Neuronal stem cell (in vitro differentiated cells): ENCODE measurements around the gene HS3ST5.
"Not testable (repeated sequence)": the region's sequence is repeated elsewhere in the genome, so short reads cannot be mapped to it uniquely, and the experiment has no call there.

ENCODE experiments used
- DNase-seq: peaks from one replicate; pipeline ENCODE4 v3.0.0-alpha.2; 2013; ENCODE audit warnings: low spot score
- H2AFZ ChIP-seq: one replicate; pipeline ENCODE4 v1.6.1; 2013; ENCODE audit warnings: mild to moderate bottlenecking, low read length, inconsistent platforms
- H2AK5ac ChIP-seq: 2 replicates; pipeline ENCODE4 v1.6.1; 2013; ENCODE audit warnings: low read depth, mild to moderate bottlenecking, inconsistent platforms, low read length, moderate library complexity, mixed read lengths
- H2BK120ac ChIP-seq: 2 replicates; pipeline ENCODE4 v1.6.1; 2013; ENCODE audit warnings: low read depth, mild to moderate bottlenecking, inconsistent platforms, low read length, moderate library complexity, mixed read lengths
- H2BK12ac ChIP-seq: one replicate; pipeline ENCODE4 v1.6.1; 2013; ENCODE audit warnings: low read length, inconsistent platforms
- H2BK15ac ChIP-seq: 2 replicates; pipeline ENCODE4 v1.6.1; 2013; ENCODE audit warnings: mild to moderate bottlenecking, low read length, inconsistent platforms, mixed read lengths
- H2BK5ac ChIP-seq: one replicate; pipeline ENCODE4 v1.6.1; 2013; ENCODE audit warnings: inconsistent platforms, mild to moderate bottlenecking, low read length, moderate library complexity
- H3K14ac ChIP-seq: one replicate; pipeline ENCODE4 v1.6.1; 2013; ENCODE audit warnings: low read length, inconsistent platforms
- H3K18ac ChIP-seq: 2 replicates; pipeline ENCODE4 v1.6.1; 2013; ENCODE audit warnings: low read length, inconsistent platforms
- H3K23ac ChIP-seq: 2 replicates; pipeline ENCODE4 v1.6.1; 2013; ENCODE audit warnings: low read depth, mild to moderate bottlenecking, mixed read lengths, low read length, inconsistent platforms; ENCODE audit not compliant: poor library complexity
- H3K27ac ChIP-seq: replicated peaks from 3 replicates; pipeline ENCODE4 v1.5.1; 2013; ENCODE audit warnings: low read length, inconsistent platforms
- H3K27me3 ChIP-seq, 3 experiments: 2 replicates each; pipeline ENCODE4 v1.6.1; 2013; ENCODE audit warnings: low read length in 3 of 3, mild to moderate bottlenecking in 2 of 3, inconsistent platforms in 1 of 3, low read depth in 1 of 3, mixed read lengths in 1 of 3, moderate library complexity in 1 of 3; ENCODE audit not compliant: control insufficient read depth in 3 of 3, insufficient read depth in 3 of 3
- H3K36me3 ChIP-seq, 2 donors: replicated peaks in 1 of 2; 2 replicates each; pipeline ENCODE4 v1.6.1; 2013; ENCODE audit warnings: low read length in 2 of 2; ENCODE audit not compliant: control insufficient read depth in 2 of 2, insufficient read depth in 2 of 2
- H3K4ac ChIP-seq: 2 replicates; pipeline ENCODE4 v1.6.1; 2013; ENCODE audit warnings: inconsistent platforms, mild to moderate bottlenecking, low read length, moderate library complexity
- H3K4me1 ChIP-seq, 2 donors: 1 replicate in 1 of 2; 2 replicates in 1 of 2; pipeline ENCODE4 v1.6.1; 2013; ENCODE audit warnings: low read length in 2 of 2, low read depth in 1 of 2; ENCODE audit not compliant: control insufficient read depth in 2 of 2, insufficient read depth in 1 of 2
- H3K4me2 ChIP-seq: one replicate; pipeline ENCODE4 v1.6.1; 2013; ENCODE audit warnings: mild to moderate bottlenecking, low read length, inconsistent platforms; ENCODE audit not compliant: insufficient read depth, poor library complexity, severe bottlenecking
- H3K4me3 ChIP-seq, 2 donors: 2 replicates each; pipeline ENCODE4 v1.5.1; 2013; ENCODE audit warnings: low read length in 2 of 2, mild to moderate bottlenecking in 2 of 2, inconsistent platforms in 1 of 2, moderate library complexity in 1 of 2
- H3K79me1 ChIP-seq: one replicate; pipeline ENCODE4 v1.6.1; 2013; ENCODE audit warnings: low read depth, mild to moderate bottlenecking, inconsistent platforms, low read length, moderate library complexity
- H3K9ac ChIP-seq: one replicate; pipeline ENCODE4 v1.6.1; 2013; ENCODE audit warnings: mild to moderate bottlenecking, low read depth, low read length, inconsistent platforms; ENCODE audit not compliant: poor library complexity
- H3K9me3 ChIP-seq, 2 donors: replicated peaks in 1 of 2; 2 replicates each; pipeline versions ENCODE3 to v1.6.1; 2013; ENCODE audit warnings: low read length in 2 of 2, mild to moderate bottlenecking in 2 of 2, inconsistent platforms in 1 of 2, low read depth in 1 of 2, mixed read lengths in 1 of 2, moderate library complexity in 1 of 2; ENCODE audit not compliant: control insufficient read depth in 2 of 2, insufficient read depth in 1 of 2
- H4K8ac ChIP-seq: one replicate; pipeline ENCODE4 v1.6.1; 2013; ENCODE audit warnings: low read depth, mild to moderate bottlenecking, inconsistent platforms, low read length, moderate library complexity
- H4K91ac ChIP-seq: one replicate; pipeline ENCODE4 v1.6.1; 2013; ENCODE audit warnings: low read length, low read depth, mild to moderate bottlenecking, inconsistent platforms; ENCODE audit not compliant: poor library complexity
- WGBS, 2 donors: extraction: QIAGEN DNeasy Blood & Tissue Kit; methylation state at CpG; one replicate each; pipeline ENCODE4 v1.1.7; 2013; ENCODE audit warnings: missing lambda C conversion rate in 2 of 2, mixed read lengths in 1 of 2; ENCODE audit not compliant: insufficient read length in 2 of 2, insufficient replicate concordance in 1 of 2; ENCODE audit errors: extremely low coverage in 2 of 2; 5-methylcytosine and 5-hydroxymethylcytosine counted together

The HS3ST5 gene

DNA sequence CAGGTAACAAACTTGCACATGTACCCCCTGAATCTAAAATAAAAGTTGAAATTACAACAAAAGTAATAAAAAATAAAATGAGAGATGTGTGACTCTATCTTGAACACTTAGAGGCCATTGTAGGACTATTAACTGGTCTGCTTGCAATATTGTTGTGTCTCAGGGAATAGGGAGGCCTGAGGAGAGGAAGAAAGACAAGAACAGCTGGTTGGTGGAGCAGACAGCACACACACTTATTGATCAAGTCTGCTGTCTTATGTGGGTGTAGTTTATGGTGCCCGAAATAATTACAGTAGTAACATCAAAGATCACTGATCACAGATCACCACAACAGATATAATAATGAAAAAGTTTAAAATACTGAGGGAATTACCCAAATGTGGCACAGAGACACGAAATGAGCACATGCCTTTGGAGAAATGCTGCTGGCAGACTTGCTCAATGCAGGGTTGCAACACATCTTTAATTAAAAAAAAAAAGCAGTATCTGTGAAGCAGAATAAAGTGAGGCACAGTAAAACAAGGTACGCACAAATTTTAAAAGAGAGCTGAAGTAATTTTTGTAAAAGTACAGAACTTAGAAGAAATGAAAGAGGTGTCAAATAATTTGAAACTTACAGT, 261.8 kb downstream of the HS3ST5 start:
- Histone ChIP-seq H3K4me3 (no peak overlapping the region), H3K79me1 (no peaks in the 10 kb centered on the region), H3K14ac (no peak overlapping the region), H4K91ac (no peak overlapping the region), H2AFZ (no peak overlapping the region), H3K4me2 (no peak overlapping the region), H2BK5ac (no peak overlapping the region), H3K4me1 (no peaks in the 10 kb centered on the region), H3K27ac (no peak overlapping the region), H3K9me3 (no peaks in the 10 kb centered on the region), H3K27me3 (no peaks in the 10 kb centered on the region), H3K18ac (no peak overlapping the region), H2BK15ac (no peak overlapping the region), H3K23ac (no peak overlapping the region), H2AK5ac (no peak overlapping the region), H3K4ac (no peak overlapping the region), H3K36me3 (no peaks in the 10 kb centered on the region), H3K9ac (no peak overlapping the region), H2BK120ac (no peak overlapping the region), H2BK12ac (no peak overlapping the region), H4K8ac (no peak overlapping the region)
- no CpG with 5 or more reads among the region's 3 CpGs for WGBS, 2 donors
- no peak for DNase-seq

DNA sequence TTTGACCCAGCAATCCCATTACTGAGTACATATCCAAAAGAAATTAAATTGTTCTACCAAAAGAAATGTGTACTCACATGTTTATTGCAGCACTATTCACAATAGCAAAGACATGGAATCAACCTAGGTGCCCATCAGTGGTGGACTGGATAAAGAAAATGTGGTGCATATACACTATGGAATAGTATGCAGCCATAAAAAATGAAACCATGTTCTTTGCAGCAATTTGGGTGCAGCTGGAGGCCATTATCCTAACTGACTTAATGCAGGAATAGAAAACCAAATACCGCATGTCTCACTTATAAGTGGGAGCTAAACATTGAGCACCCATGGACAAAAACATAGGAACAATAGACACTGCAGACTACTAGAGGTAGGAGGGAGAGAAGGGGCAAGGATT, 262.4 kb downstream of the HS3ST5 start:
- not testable (repeated sequence) for H2BK12ac ChIP-seq, H3K4me1 ChIP-seq, H2BK5ac ChIP-seq, H3K27ac ChIP-seq, H3K79me1 ChIP-seq, H2AK5ac ChIP-seq, H3K4me3 ChIP-seq, H3K4ac ChIP-seq, DNase-seq, H2BK15ac ChIP-seq, H4K91ac ChIP-seq, H3K36me3 ChIP-seq, H3K27me3 ChIP-seq, H2AFZ ChIP-seq, H3K4me2 ChIP-seq, H3K18ac ChIP-seq, H3K14ac ChIP-seq, H4K8ac ChIP-seq, H3K9me3 ChIP-seq, H3K23ac ChIP-seq, H2BK120ac ChIP-seq, H3K9ac ChIP-seq
- no CpG with 5 or more reads among the region's 1 CpG for WGBS, 2 donors

DNA sequence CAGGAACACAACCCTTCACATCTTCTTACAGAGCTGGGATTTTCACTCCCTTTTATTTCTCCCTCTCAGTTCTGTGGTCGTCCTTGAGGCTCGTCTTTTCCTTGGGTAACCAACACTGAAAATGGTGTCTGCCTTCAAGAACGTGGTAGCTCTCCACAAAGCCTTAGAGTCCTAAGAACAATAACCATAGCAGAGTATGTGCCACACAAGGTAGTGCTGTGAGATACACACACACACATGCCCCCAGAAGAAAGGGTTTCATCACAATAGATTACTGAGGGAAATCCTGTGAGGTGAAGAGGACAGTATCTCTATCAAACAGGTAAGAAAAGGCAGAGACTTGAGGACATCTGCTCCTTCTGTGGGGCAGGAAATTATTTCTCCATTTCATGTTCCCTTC, 267.0 kb downstream of the HS3ST5 start:
- H3K79me1 ChIP-seq, result no peaks in the 10 kb centered on the region
- H3K9ac ChIP-seq, result no peak overlapping the region
- H2BK120ac ChIP-seq, result no peak overlapping the region
- H4K8ac ChIP-seq, result no peak overlapping the region
- no peak overlapping the region for H2AK5ac ChIP-seq
- no peak overlapping the region for H3K27ac ChIP-seq
- no peak for DNase-seq
- H3K23ac ChIP-seq, result no peak overlapping the region
- H4K91ac ChIP-seq, result no peak overlapping the region
- no peaks in the 10 kb centered on the region for H3K27me3 ChIP-seq
- H2AFZ ChIP-seq, result no peak overlapping the region
- H2BK12ac ChIP-seq, result no peak overlapping the region
- no peak overlapping the region for H3K4ac ChIP-seq
- WGBS, 2 donors, result no CpG with 5 or more reads among the region's 3 CpGs
- no peak overlapping the region for H3K4me2 ChIP-seq
- no peak overlapping the region for H3K18ac ChIP-seq
- no peak overlapping the region for H2BK5ac ChIP-seq
- H3K4me1 ChIP-seq, result no peaks in the 10 kb centered on the region
- H3K36me3 ChIP-seq, result no peaks in the 10 kb centered on the region
- no peaks in the 10 kb centered on the region for H3K9me3 ChIP-seq
- no peak overlapping the region for H2BK15ac ChIP-seq
- no peak overlapping the region for H3K14ac ChIP-seq
- no peak overlapping the region for H3K4me3 ChIP-seq

- Histone ChIP-seq H3K4me1 (no peaks in the 10 kb centered on the region), H2BK15ac (no peak overlapping the region), H3K4ac (no peak overlapping the region), H2BK120ac (no peak overlapping the region), H3K79me1 (no peaks in the 10 kb centered on the region), H3K23ac (no peak overlapping the region), H3K27me3 (no peaks in the 10 kb centered on the region), H4K8ac (no peak overlapping the region), H3K4me2 (no peak overlapping the region), H3K9ac (no peak overlapping the region), H3K36me3 (no peaks in the 10 kb centered on the region), H3K14ac (no peak overlapping the region), H3K9me3 (no peaks in the 10 kb centered on the region), H3K27ac (no peak overlapping the region), H4K91ac (no peak overlapping the region), H2AK5ac (no peak overlapping the region), H3K4me3 (no peak overlapping the region), H2BK5ac (no peak overlapping the region), H2AFZ (no peak overlapping the region), H3K18ac (no peak overlapping the region), H2BK12ac (no peak overlapping the region)
- DNase-seq, result no peak
- WGBS, 2 donors, result no CpG with 5 or more reads among the region's 4 CpGs
These were observed 267.5 kb downstream of the HS3ST5 start for GRCh38 chr6:114075300-114075699.
